Activated CD4-positive, alpha-beta T cell treated with anti-CD3 and anti-CD28 coated beads, Interleukin-10, Interleukin-2, amounts not matched to agents 100 ng/mL and 50 ng/mL, durations not matched to agents 16 hours and 8 hours (primary cell): Measurements from ENCODE around the gene TMSB10.
"Not testable (repeated sequence)": the region's sequence is repeated elsewhere in the genome, so short reads cannot be mapped to it uniquely, and the experiment has no call there.

Source experiments
- DNase-seq: peaks from one replicate; pipeline ENCODE4 v3.0.0-alpha.2; 2020

The TMSB10 gene

DNA sequence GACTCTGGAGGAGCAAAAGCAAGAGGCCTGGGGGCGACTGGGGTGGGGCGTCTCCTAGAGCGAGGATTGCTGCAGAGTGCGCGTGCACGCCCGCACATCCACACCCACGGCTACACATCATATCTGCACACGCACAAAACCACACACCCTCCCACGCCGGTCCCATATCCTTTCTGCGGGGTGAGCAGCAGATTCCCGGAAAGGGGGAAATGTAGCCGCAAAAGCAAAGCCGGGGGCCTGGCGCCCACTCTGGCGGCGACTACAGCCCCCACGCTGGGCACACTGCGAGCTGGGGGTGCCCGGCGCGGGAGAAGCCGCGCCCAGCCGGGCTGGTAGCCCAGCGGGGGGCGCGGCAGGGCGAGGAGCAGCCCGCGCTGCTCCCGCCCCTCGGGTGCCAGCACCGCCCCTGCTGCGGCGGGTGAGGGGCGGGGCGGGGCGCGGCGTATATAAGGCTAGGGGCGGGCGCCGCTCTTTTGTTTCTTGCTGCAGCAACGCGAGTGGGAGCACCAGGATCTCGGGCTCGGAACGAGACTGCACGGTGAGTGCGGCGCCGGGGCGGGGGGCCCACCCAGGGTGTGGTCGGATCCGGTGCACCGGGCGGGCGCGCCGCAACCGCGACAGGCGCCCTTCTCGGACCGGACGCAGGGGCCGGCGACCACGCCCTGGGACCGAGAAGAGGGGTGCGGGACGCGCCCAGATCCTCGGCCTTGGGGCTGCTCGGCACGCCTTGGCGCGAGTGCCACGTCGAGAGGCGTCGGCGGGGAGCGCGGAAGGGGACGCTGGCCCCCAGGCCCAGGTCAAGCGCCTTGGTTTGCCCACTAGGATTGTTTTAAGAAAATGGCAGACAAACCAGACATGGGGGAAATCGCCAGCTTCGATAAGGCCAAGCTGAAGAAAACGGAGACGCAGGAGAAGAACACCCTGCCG is at the start of gene TMSB10:
Gene TMSB10, plus strand, starts transcription at position 476 of the 927 bp plus-strand sequence.
- DNase-seq = peak; percentile 93

- no peak for DNase-seq
These were observed 49.7 kb upstream of the TMSB10 start for GRCh38 chr2:84855731-84856130.

DNA sequence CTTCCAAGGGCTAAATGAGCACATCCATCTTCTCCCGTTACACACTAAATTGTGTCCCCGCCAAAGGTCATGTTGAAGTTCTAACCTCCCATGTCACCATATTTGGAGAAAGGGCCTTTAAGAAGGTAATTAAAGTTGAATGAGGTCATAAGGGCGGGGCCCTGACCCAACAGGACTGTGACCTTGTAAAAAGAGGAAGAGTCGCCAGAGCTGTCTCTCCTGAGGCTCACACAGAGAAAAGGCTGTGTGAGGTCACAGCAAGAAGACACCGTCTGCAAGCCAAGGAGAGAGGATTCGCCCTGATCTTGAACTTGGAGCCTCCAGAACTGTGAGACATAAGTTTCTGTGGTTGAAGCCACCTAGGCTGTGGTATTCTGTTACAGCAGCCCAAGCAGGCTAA is 48.7 kb upstream of the TMSB10 start:
- peak; percentile 40 for DNase-seq

GRCh38 chr2:84857566-84857965 is 47.9 kb upstream of the TMSB10 start:
- no peak for DNase-seq

DNA sequence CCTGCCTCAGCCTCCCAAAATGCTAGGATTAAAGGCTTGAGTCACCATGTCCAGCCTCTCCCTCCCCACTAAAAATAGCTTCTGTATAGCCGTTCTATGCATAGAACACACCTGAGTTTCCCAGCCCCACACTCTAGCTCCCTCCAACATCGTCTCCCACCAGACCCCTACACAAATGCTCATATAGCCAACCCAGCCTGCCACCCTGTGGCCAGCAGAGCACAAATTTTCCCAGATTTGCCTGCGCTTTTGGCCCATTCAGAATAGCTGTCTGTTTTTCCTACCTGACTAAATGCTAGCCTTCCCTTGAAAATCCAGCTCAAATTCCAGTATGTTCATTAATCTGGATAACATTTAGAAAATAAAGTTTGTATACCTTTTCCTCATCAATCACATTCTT is 47.3 kb upstream of the TMSB10 start:
- DNase-seq = no peak

DNA sequence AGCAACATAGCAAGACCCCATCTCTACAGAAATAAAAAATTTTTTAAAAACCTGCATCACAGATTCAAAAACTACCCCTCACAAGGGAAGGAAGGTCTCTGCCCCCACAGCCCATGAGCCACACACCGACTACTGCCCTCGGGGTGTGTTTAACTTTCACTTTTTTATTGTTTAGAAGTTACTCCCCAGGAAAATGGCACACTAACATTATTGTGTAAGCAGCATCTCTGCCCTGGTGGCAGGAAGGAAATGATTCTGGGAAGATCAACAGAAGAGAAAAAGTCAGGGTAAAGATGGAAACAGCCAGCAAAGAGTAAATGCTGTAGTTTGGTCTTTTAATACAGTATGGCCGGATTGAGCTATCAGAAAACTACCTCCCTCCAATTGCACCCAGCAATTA is 46.5 kb upstream of the TMSB10 start:
- no peak for DNase-seq

DNA sequence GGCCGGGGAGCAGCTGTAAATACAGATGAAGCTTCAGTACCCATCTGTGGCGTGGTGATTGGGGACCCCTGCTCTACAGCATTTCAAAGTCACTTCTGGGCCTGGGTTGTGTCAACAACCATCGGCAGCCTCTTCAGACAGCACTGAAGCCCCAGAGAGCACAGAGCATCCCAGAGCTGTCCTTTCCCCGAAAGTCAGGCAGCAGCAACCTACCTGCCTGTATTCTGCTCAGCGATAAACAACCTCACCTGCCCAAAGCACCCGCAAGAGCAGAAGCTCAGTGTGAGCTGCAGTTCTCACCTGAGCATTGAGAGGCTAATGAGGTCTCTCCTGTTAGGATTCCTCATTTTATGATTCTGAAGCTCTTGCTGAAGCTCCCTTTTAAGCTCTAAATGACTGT is 43.9 kb upstream of the TMSB10 start:
- DNase-seq = no peak

DNA sequence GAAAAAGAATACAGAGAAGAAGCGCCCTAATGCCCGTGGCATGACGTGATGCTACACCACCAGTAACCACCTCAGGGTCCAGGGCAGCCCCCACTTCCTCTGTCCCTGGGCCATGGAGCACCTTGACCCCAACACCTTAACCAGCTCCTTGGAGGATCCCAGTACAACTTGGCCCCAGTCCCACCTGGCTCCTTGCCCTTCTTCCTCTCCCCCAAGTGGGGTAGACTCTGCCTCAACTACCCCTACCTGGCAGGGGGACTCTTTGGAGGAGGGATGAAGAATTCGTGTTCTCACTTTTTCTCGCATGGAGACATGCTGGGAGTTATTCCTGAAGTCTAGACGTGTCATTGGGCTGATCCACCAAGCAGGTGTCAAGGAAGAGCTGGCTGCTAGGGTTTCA is 43.5 kb upstream of the TMSB10 start:
- no peak for DNase-seq

DNA sequence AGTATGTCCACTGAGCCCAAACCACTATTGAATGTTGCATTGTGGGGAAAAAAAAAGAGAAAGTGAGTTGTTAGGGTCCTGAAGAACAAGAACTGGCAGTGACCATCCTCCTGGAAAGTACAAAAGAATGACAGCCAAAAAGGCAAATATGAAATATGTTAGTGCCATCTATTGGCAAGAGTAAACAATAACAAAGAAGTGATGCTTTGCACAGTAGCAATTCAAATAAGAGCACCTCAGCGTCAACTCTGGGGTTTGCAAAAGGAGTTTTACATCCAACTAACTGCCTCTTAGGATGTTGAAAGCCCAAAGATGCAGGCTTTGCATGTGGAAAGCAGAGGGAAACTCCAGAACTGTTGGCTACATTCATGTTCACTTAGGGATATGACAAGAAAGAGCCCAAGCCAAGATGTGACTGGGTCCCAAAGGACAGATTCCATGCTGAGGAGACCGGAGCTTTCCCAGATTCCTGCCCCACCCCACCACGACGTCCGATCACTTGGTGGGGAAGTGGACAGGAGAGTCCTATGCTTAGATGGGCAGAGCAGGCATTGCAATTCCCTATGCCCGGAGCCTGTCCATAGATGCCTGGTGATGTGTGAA is 40.2 kb upstream of the TMSB10 start:
- peak; percentile 60 for DNase-seq

GRCh38 chr2:84866122-84866521 is 39.3 kb upstream of the TMSB10 start:
- DNase-seq = no peak

DNA sequence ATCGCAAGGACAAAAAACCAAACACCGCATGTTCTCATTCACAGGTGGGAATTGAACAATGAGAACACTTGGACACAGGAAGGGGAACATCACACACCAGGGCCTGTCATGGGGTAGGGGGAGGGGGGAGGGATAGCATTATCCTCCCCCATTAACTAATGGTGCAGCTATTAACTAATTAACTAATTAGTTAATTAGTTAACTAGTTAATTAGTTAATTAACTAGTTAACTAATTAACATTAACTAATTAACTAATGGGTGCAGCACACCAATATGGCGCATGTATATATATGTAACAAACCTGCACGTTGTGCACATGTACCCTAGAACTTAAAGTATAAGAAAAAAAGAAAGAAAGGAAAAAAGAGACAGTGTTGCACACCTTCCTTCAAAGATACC is 37.1 kb upstream of the TMSB10 start:
- not testable (repeated sequence) for DNase-seq

DNA sequence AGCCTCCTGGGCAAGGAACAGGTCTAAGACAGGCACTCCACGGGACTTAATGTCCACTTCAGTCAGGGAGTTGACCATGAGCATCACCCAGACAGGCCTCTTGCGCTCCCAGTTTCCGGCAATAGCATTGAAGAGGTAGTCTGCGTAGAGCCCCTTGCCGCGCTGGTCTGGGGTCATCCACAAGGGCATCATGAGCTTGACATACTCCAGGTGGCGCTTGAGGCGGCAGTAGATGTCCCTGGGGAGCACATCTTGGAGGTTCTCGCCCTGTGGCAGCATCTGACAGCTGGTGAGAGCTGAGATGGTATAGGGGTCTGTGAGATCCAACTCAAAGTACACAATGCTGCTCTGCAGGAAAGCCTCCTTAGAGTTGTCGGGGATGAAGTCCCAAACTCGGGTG is 35.1 kb upstream of the TMSB10 start:
- DNase-seq = no peak

- not testable (repeated sequence) for DNase-seq
These were observed 32.8 kb upstream of the TMSB10 start for GRCh38 chr2:84872691-84873090.

- no peak for DNase-seq
These were observed 32.1 kb upstream of the TMSB10 start for GRCh38 chr2:84873350-84873749.

GRCh38 chr2:84874381-84875212 is 30.9 kb upstream of the TMSB10 start:
- DNase-seq = no peak

- DNase-seq = no peak
These were observed 30.3 kb upstream of the TMSB10 start for GRCh38 chr2:84875213-84875560.

- DNase-seq = not testable (repeated sequence)
These were observed 29.8 kb upstream of the TMSB10 start for GRCh38 chr2:84875619-84876018.

- no peak for DNase-seq
These were observed 29.1 kb upstream of the TMSB10 start for GRCh38 chr2:84876369-84876768.

DNA sequence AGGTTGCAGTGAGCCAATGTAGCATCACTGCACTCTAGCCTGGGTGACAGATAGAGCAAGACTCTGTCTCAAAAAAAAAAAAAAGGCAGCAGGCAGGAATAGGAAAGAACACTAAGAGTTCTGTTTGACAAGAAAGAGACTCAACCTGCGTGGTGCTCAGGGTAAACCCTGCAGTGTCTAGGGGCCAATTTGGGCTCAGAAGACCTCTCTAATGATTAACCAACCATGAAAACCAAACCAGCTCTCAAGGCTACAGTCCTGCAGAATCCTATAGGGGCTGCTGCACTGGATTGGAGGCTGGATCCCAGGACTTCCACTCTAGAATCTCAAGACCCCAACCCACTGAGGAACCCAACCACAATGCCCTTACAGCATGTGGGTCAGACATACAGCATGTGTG is 27.0 kb upstream of the TMSB10 start:
- DNase-seq = no peak

DNA sequence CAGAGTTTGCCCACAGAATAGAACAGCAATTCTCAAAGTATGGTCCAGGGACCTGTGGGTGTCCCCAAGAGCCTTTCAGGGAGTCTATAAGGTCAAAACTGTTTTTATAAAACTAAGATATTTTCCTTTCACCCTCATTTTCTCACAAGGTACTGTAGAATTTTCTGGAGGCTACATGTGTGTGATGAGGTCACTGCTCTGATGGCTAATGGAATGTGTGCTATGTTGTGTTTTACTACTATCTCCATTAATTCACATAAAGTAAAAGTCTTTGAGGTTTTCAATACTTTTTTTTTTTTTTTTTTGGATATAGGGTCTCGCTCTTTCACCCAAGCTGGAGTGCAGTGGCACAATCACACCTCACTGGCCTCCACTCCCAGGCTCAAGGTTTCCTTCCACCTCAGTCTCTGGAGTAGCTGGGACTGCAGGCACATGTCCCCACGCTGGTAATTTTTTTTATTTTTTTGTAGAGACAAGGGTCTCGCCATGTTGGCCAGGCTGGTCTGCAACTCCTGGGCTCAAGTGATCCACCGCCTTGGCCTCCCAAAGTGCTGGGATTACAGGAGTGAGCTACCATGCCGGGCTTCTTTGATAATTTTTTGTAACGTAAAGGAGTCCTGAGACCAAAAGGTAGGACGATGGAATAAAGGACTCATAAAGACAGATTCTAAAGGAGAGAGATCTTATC is 26.4 kb upstream of the TMSB10 start:
- DNase-seq = no peak

- DNase-seq = peak; percentile 38
These were observed 25.7 kb upstream of the TMSB10 start for GRCh38 chr2:84879584-84880394.

DNA sequence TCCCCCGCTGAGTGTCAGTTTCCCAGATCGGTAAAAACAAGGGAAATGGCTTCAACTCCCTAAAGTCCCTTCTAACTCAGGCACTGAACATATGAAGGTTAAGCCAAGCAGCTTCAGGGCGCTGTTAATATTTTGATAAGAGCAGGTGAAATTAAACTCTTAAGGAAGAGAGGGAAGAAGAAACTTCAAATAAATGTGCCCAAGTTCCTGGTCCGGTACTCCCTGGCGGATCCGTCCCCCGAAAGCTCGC is 25.1 kb upstream of the TMSB10 start:
- DNase-seq = no peak
